Activated naive CD4-positive, alpha-beta T cell treated with anti-CD3 and anti-CD28 coated beads for 36 hours (primary cell): ENCODE measurements around the gene TRIP13. TPM values are rescaled to one million over a fixed set of nuclear protein-coding genes. Genes with fewer than 3 reads are reported as not detected.
A peak's percentile ranks its signal among the peaks of the same experiment; 100 is the strongest.

ENCODE experiments used
- CTCF ChIA-PET: fragments of 350-600 bp; sonication (Branson Sonifier 250); formaldehyde crosslinking; loops from one replicate; lab custom pipeline; 2021; ENCODE audit warnings: antibody characterized with exemption; lab: Charles Lee
- DNase-seq: peaks from one replicate; pipeline ENCODE4 v3.0.0-alpha.2; 2020
- H3K27ac Mint-ChIP-seq: one replicate; pipeline ENCODE4 v1.8.0; 2021; ENCODE audit warnings: mild to moderate bottlenecking, mixed read lengths
- H3K27me3 Mint-ChIP-seq: one replicate; pipeline ENCODE4 v1.8.0; 2021; ENCODE audit warnings: low read depth, mixed read lengths
- H3K36me3 Mint-ChIP-seq: one replicate; pipeline ENCODE4 v1.8.0; 2021; ENCODE audit warnings: low read depth, mixed read lengths
- H3K4me1 Mint-ChIP-seq: one replicate; pipeline ENCODE4 v1.8.0; 2021; ENCODE audit warnings: low read depth, mixed read lengths
- H3K4me3 Mint-ChIP-seq: one replicate; pipeline ENCODE4 v1.8.0; 2021; ENCODE audit warnings: mild to moderate bottlenecking, moderate library complexity, mixed read lengths
- H3K9me3 Mint-ChIP-seq: one replicate; pipeline ENCODE4 v1.8.0; 2021; ENCODE audit warnings: mixed read lengths
- intact Hi-C: fragments of 100-400 bp; cut with micrococcal nuclease; formaldehyde crosslinking; loops from one replicate; pipeline ENCODE4 v1.15.1; 2023
- total RNA-seq, 2 experiments: library from RNA; stranded (reverse); gene quantifications; one replicate each; pipeline ENCODE4 v1.2.3, GENCODE V29; 2021

Gene TRIP13
- total RNA-seq, 2 experiments from 2014 or later: 24.0 to 29.9 TPM

- no peak overlapping the region for H3K4me3 Mint-ChIP-seq
Measured at GRCh38 chr5:953535-954449, 61.1 kb downstream of the TRIP13 start.

GRCh38 chr5:955886-956761, 63.4 kb downstream of the TRIP13 start:
- Mint-ChIP-seq H3K27ac (no peak overlapping the region), H3K4me1 (peaks cover 23% of the 10 kb centered on the region), H3K9me3 (no peaks in the 10 kb centered on the region), H3K36me3 (no peaks in the 10 kb centered on the region), H3K27me3 (peaks cover 17% of the 10 kb centered on the region), H3K4me3 (no peak overlapping the region)
- CTCF ChIA-PET: interaction anchor here (0.8 to 1.8 kb wide), 3 partner anchors 24 to 55 kb away, joined by 3 to 5 read pairs (median 4); partner anchors contain the start of gene NKD2
- intact Hi-C loops: no loop called here
- DNase-seq: no peak

More at GRCh38 chr5:953535-954449, 61.1 kb downstream of the TRIP13 start:
- H3K4me1 Mint-ChIP-seq: peaks cover 21% of the 10 kb centered on the region
- no peak overlapping the region for H3K27ac Mint-ChIP-seq
- DNase-seq: no peak
- CTCF ChIA-PET: interaction anchor here (0.9 kb wide), 1 partner anchor 221 kb away, joined by 3 read pairs; no protein-coding TSS in a partner anchor
- H3K36me3 Mint-ChIP-seq: no peaks in the 10 kb centered on the region
- H3K27me3 Mint-ChIP-seq: peaks cover 26% of the 10 kb centered on the region
- intact Hi-C loops: no loop called here
- H3K9me3 Mint-ChIP-seq: no peaks in the 10 kb centered on the region

- H3K4me3 Mint-ChIP-seq: no peak overlapping the region
- H3K27me3 Mint-ChIP-seq: peaks cover 15% of the 10 kb centered on the region
- H3K27ac Mint-ChIP-seq: no peak overlapping the region
- CTCF ChIA-PET: interaction anchor here (0.6 to 1.8 kb wide), 4 partner anchors 25 to 54 kb away, joined by 3 to 5 read pairs (median 4); partner anchors contain the start of gene NKD2
- peaks cover 23% of the 10 kb centered on the region for H3K4me1 Mint-ChIP-seq
- DNase-seq: peak; percentile 79
- no peaks in the 10 kb centered on the region for H3K36me3 Mint-ChIP-seq
- no peaks in the 10 kb centered on the region for H3K9me3 Mint-ChIP-seq
- intact Hi-C loops: loop anchor here (1.0 kb wide), 1 partner anchor 34 kb away; no protein-coding TSS in a partner anchor
Measured at GRCh38 chr5:956941-957747, 64.5 kb downstream of the TRIP13 start.

- H3K36me3 Mint-ChIP-seq: no peaks in the 10 kb centered on the region
- H3K4me3 Mint-ChIP-seq: no peak overlapping the region
- H3K27ac Mint-ChIP-seq: peak overlapping the region; percentile 50
- intact Hi-C loops: loop anchor here (1.0 kb wide), 1 partner anchor 35 kb away; no protein-coding TSS in a partner anchor
- H3K27me3 Mint-ChIP-seq: peaks cover 15% of the 10 kb centered on the region
- CTCF ChIA-PET: interaction anchor here (1.8 kb wide), 1 partner anchor 53 kb away, joined by 4 read pairs; no protein-coding TSS in a partner anchor
- H3K9me3 Mint-ChIP-seq: no peaks in the 10 kb centered on the region
- H3K4me1 Mint-ChIP-seq: peaks cover 23% of the 10 kb centered on the region
- no peak for DNase-seq
Measured at GRCh38 chr5:957748-958485, 65.2 kb downstream of the TRIP13 start.

- Mint-ChIP-seq H3K9me3 (no peaks in the 10 kb centered on the region), H3K36me3 (no peaks in the 10 kb centered on the region), H3K27ac (no peak overlapping the region), H3K4me3 (no peak overlapping the region), H3K4me1 (peaks cover 30% of the 10 kb centered on the region), H3K27me3 (peaks cover 13% of the 10 kb centered on the region)
- intact Hi-C loops: no loop called here
- no peak for DNase-seq
- CTCF ChIA-PET: no interaction called here
Measured at GRCh38 chr5:958701-959571, 66.3 kb downstream of the TRIP13 start.

GRCh38 chr5:959581-960531, 67.2 kb downstream of the TRIP13 start:
- intact Hi-C loops: no loop called here
- Mint-ChIP-seq H3K36me3 (no peaks in the 10 kb centered on the region), H3K9me3 (no peaks in the 10 kb centered on the region), H3K27me3 (peaks cover 14% of the 10 kb centered on the region), H3K4me3 (no peak overlapping the region), H3K27ac (no peak overlapping the region), H3K4me1 (peaks cover 39% of the 10 kb centered on the region)
- CTCF ChIA-PET: no interaction called here
- DNase-seq: no peak

GRCh38 chr5:960551-960950, 67.9 kb downstream of the TRIP13 start:
- peaks cover 15% of the 10 kb centered on the region for H3K27me3 Mint-ChIP-seq
- H3K36me3 Mint-ChIP-seq: no peaks in the 10 kb centered on the region
- no peak for DNase-seq
- no peaks in the 10 kb centered on the region for H3K9me3 Mint-ChIP-seq
- CTCF ChIA-PET: no interaction called here
- intact Hi-C loops: no loop called here
- H3K4me3 Mint-ChIP-seq: no peak overlapping the region
- H3K27ac Mint-ChIP-seq: no peak overlapping the region
- peaks cover 33% of the 10 kb centered on the region for H3K4me1 Mint-ChIP-seq

- CTCF ChIA-PET: no interaction called here
- intact Hi-C loops: no loop called here
- peaks cover 19% of the 10 kb centered on the region for H3K27me3 Mint-ChIP-seq
- H3K9me3 Mint-ChIP-seq: no peaks in the 10 kb centered on the region
- H3K27ac Mint-ChIP-seq: no peak overlapping the region
- DNase-seq: no peak
- no peaks in the 10 kb centered on the region for H3K36me3 Mint-ChIP-seq
- peaks cover 33% of the 10 kb centered on the region for H3K4me1 Mint-ChIP-seq
- no peak overlapping the region for H3K4me3 Mint-ChIP-seq
Measured at GRCh38 chr5:961002-961710, 68.5 kb downstream of the TRIP13 start.

- Mint-ChIP-seq H3K9me3 (no peaks in the 10 kb centered on the region), H3K27ac (no peak overlapping the region), H3K36me3 (no peaks in the 10 kb centered on the region), H3K27me3 (peaks cover 21% of the 10 kb centered on the region), H3K4me3 (no peak overlapping the region), H3K4me1 (peaks cover 29% of the 10 kb centered on the region)
- intact Hi-C loops: loop anchor here (2.0 kb wide), 1 partner anchor 43 kb away; no protein-coding TSS in a partner anchor
- DNase-seq: no peak
- CTCF ChIA-PET: no interaction called here
Measured at GRCh38 chr5:961711-962240, 69.1 kb downstream of the TRIP13 start.
